IMR-90 (cell line): Measurements from ENCODE around the gene ITSN1.

Source experiments
- BHLHE40 ChIP-seq: fragments of 150-350 bp; IDR thresholded peaks from 2 replicates; pipeline ENCODE4 v1.6.1; 2016; ENCODE audit warnings: mild to moderate bottlenecking, low read depth, low read length
- CEBPB ChIP-seq: IDR thresholded peaks from 2 replicates; pipeline ENCODE4 v1.6.1; 2012; ENCODE audit warnings: low read depth, low read length, improper control_type of control experiment
- CTCF ChIP-seq: conservative IDR thresholded peaks from 2 replicates; pipeline ENCODE4 v1.5.1; 2012; ENCODE audit warnings: mild to moderate bottlenecking, low read depth, low read length, improper control_type of control experiment
- ELK1 ChIP-seq: fragments of 150-350 bp; IDR thresholded peaks from 2 replicates; pipeline ENCODE4 v1.6.1; 2016; ENCODE audit warnings: low read depth, mild to moderate bottlenecking, low read length, moderate library complexity, borderline replicate concordance
- FOS ChIP-seq: fragments of 150-350 bp; IDR thresholded peaks from 2 replicates; pipeline ENCODE4 v1.6.1; 2016; ENCODE audit warnings: low read depth, low read length
- MAFK ChIP-seq: IDR thresholded peaks from 2 replicates; pipeline ENCODE4 v1.6.1; 2012; ENCODE audit warnings: low read depth, low read length, improper control_type of control experiment
- MAZ ChIP-seq: IDR thresholded peaks from 2 replicates; pipeline ENCODE4 v1.6.1; 2012; ENCODE audit warnings: low read depth, mild to moderate bottlenecking, low read length, improper control_type of control experiment, moderate library complexity, borderline replicate concordance
- MXI1 ChIP-seq: IDR thresholded peaks from 2 replicates; pipeline ENCODE4 v1.6.1; 2012; ENCODE audit warnings: low read depth, mild to moderate bottlenecking, low read length, moderate library complexity, borderline replicate concordance
- NFE2L2 ChIP-seq: fragments of 150-350 bp; IDR thresholded peaks from 2 replicates; pipeline ENCODE4 v1.6.1; 2016; ENCODE audit warnings: low read depth, mild to moderate bottlenecking, low read length
- POLR2A ChIP-seq: IDR thresholded peaks from 2 replicates; pipeline ENCODE4 v1.6.1; 2012; ENCODE audit warnings: mild to moderate bottlenecking, low read depth, low read length
- RAD21 ChIP-seq: IDR thresholded peaks from 2 replicates; pipeline ENCODE4 v1.6.1; 2012; ENCODE audit warnings: low read length, improper control_type of control experiment

- TF ChIP-seq BHLHE40 (no peak), FOS (no peak), CTCF (no peak), POLR2A (no peak), ELK1 (no peak), CEBPB (no peak), MAZ (no peak), MXI1 (no peak), RAD21 (no peak), NFE2L2 (no peak), MAFK (peak; percentile 42)
Measured at GRCh38 chr21:33721081-33721480, 78.8 kb downstream of the ITSN1 start.
